ENCODE measurements around the gene SUN2. TPM values are rescaled to one million over a fixed set of nuclear protein-coding genes. Genes with fewer than 3 reads are reported as not detected.

SUN2 gene
- total RNA-seq, 1 donor from 2014 or later, result 148 TPM

DNA sequence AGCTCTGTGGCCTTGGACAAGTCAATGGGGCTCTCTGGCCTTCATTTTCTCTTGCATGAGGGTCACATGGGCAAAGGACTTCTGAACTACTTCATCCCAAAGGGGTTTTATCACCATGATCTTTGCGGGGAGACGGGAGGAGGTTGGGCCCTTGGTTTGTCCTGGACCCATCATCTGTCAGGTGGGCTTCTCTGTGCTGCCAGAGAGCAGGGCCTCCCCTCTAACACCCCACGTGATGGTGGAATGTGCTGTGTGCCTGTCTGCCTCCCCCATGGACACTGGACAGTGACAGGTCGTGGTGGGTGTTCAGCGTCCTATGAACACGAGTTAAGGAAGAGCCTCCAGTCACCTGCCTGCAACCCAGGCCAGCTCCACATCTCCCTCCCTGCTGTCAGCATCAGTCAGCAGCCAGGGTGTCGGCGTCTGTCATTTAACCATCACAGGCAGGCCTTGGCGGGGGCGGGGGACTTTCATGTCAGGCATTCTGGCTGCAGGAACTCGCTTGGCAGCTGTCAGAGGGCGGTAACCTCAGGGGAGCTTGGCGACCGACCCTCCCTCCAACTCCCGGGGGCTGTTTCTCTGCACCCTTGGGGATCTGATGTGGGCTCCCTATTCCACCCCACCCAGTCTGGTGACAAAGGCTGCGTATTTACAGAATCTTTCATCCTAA, 2.6 kb upstream of the SUN2 start:
- peaks cover 41% of the 10 kb centered on the region for H3K4me1 Mint-ChIP-seq (ENCODE audit: unreplicated experiment)
- no peak overlapping the region for H3K4me3 Mint-ChIP-seq (ENCODE audit: unreplicated experiment)
- H3K27me3 Mint-ChIP-seq (ENCODE audit: unreplicated experiment), result no peaks in the 10 kb centered on the region
- H3K9me3 Mint-ChIP-seq (ENCODE audit: unreplicated experiment), result no peaks in the 10 kb centered on the region
- DNase-seq (ENCODE audit: extremely low spot score, unreplicated experiment), result no peak
- H3K36me3 Mint-ChIP-seq (ENCODE audit: unreplicated experiment), result no peaks in the 10 kb centered on the region
- TF ChIP-seq, protein P1, sequence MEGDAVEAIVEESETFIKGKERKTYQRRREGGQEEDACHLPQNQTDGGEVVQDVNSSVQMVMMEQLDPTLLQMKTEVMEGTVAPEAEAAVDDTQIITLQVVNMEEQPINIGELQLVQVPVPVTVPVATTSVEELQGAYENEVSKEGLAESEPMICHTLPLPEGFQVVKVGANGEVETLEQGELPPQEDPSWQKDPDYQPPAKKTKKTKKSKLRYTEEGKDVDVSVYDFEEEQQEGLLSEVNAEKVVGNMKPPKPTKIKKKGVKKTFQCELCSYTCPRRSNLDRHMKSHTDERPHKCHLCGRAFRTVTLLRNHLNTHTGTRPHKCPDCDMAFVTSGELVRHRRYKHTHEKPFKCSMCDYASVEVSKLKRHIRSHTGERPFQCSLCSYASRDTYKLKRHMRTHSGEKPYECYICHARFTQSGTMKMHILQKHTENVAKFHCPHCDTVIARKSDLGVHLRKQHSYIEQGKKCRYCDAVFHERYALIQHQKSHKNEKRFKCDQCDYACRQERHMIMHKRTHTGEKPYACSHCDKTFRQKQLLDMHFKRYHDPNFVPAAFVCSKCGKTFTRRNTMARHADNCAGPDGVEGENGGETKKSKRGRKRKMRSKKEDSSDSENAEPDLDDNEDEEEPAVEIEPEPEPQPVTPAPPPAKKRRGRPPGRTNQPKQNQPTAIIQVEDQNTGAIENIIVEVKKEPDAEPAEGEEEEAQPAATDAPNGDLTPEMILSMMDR (IDR thresholded peaks at IDR 0.05), result no peak
- no peak overlapping the region for H3K27ac Mint-ChIP-seq (ENCODE audit: unreplicated experiment)

DNA sequence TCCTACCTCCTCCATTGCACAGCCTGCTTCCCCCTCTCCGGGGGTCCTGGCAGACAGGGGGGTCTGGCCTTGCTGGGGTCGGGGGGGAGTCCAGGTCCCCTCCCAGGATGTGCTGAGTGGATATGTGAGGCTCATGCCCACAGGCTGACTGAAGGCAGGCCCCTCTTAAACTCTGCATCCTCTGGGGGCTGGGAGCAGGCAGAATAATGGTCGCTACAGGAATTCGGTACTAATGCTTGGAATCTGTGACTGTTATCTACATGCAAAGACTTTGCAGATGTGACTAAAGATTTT, 1.6 kb upstream of the SUN2 start:
- Mint-ChIP-seq H3K36me3 (ENCODE audit: unreplicated experiment) (peaks cover 4% of the 10 kb centered on the region), H3K27ac (ENCODE audit: unreplicated experiment) (no peak overlapping the region), H3K9me3 (ENCODE audit: unreplicated experiment) (no peaks in the 10 kb centered on the region), H3K4me1 (ENCODE audit: unreplicated experiment) (peaks cover 40% of the 10 kb centered on the region), H3K4me3 (ENCODE audit: unreplicated experiment) (no peak overlapping the region), H3K27me3 (ENCODE audit: unreplicated experiment) (no peaks in the 10 kb centered on the region)
- no peak for DNase-seq (ENCODE audit: extremely low spot score, unreplicated experiment)
- TF ChIP-seq, protein P1 (IDR thresholded peaks at IDR 0.05), result no peak

DNA sequence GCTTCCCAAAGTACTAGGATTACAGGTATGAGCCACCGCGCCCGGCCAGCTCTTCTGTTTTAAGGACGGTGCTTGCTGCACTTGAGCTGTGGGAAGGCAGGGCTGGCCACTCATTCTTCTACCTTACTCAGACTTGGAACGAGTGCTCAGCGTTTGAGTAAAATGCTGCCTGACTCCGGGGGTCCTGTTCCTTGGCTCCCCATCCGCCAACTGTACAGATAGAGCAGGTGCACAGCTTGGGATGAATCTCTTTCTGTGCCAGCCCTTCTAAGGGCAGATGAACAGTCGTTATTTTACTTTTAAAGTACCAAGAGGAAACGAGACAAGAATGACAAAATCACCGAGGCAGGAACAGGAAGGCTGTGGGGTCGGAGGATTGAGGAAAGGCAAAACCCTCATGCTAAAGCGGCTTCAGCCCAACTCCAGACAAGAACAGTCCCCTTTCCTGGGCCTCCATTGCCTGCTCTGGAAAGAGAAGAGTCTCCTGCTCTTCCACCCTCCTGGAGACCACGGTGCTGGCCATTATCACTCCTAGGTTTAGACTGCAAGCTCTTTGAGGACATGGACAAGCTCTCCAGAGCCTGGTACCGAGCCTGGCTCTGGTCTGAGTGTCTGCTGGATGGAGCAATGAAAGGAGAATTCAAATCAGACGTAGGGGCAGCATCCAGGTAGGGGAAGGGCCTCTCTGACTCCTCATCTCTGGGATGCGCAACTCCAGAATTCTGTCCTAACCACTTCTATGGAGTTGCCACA, 1.1 kb upstream of the SUN2 start:
- Mint-ChIP-seq H3K4me1 (ENCODE audit: unreplicated experiment) (peaks cover 40% of the 10 kb centered on the region), H3K4me3 (ENCODE audit: unreplicated experiment) (peak overlapping the region; percentile 69), H3K27ac (ENCODE audit: unreplicated experiment) (peak overlapping the region; percentile 57), H3K36me3 (ENCODE audit: unreplicated experiment) (peaks cover 4% of the 10 kb centered on the region), H3K27me3 (ENCODE audit: unreplicated experiment) (no peaks in the 10 kb centered on the region), H3K9me3 (ENCODE audit: unreplicated experiment) (no peaks in the 10 kb centered on the region)
- TF ChIP-seq, protein P1 (IDR thresholded peaks at IDR 0.05), result no peak
- no peak for DNase-seq (ENCODE audit: extremely low spot score, unreplicated experiment)

DNA sequence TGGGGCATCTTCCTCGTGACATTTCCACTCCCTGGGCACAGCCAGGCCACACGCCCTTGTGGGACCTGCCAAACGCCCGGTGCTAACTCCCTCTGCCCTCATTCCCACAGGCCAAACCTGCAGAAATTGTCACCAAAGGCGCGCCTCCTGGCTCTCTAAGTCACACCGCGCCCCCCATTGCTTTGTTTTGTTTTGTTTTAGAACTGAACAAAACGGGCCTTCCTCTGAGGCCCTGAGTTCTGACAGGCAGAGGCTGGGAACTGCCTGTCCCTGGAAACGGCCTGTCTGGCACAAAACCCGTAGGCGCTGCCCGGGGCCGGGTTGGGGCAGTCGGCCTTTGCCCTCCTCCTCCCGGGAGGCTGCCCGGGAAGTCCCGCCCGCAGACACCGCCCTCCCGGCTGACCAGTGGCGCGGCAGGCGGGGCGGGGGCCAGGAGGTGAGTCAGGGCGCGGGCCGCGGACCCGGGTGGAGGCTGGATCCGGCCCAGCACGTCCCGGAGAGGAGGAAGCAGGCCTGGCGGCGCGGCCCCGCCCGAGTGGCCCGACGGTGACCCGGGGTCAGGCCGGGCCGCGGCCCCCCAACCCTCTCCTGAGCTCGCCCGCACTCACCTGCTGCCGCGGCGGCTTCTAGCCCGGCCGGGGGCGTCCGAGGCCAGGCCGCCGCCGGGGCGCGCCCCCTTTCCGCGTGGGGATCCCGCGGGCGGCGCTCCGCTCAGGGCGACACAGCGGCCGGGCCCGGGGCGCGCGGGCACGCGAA, 465 bp downstream of the SUN2 start:
- Mint-ChIP-seq H3K4me1 (ENCODE audit: unreplicated experiment) (peaks cover 32% of the 10 kb centered on the region), H3K36me3 (ENCODE audit: unreplicated experiment) (peaks cover 5% of the 10 kb centered on the region), H3K4me3 (ENCODE audit: unreplicated experiment) (peak overlapping the region; percentile 84), H3K9me3 (ENCODE audit: unreplicated experiment) (no peaks in the 10 kb centered on the region), H3K27me3 (ENCODE audit: unreplicated experiment) (no peaks in the 10 kb centered on the region), H3K27ac (ENCODE audit: unreplicated experiment) (peak overlapping the region; percentile 96)
- peak; percentile 90 for DNase-seq (ENCODE audit: extremely low spot score, unreplicated experiment)
- TF ChIP-seq, protein P1 (IDR thresholded peaks at IDR 0.05), result no peak

DNA sequence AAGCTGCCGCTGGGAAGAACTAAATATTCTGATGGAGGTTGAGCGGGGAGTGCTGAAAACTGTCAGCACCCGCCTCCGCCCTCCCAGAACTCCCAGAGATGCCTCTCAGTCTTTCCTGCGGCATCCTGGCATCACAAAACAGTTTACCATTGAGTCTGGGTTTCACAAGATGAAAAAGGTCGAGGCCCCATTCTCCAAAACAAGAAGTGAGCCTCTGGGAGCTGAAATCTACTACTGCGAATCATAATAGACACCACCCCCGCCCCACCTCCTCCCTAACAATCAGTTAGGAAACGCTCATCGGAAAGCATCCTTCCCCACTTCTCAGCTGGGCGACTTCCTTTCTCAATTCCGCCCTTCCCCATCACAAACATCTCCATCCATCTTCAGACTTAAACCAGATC, 1.0 kb downstream of the SUN2 start:
- no peak for DNase-seq (ENCODE audit: extremely low spot score, unreplicated experiment)

More for the DNA sequence above, 1.0 kb downstream of the SUN2 start:
- TF ChIP-seq, protein P1 (IDR thresholded peaks at IDR 0.05), result no peak
- Mint-ChIP-seq H3K27ac (ENCODE audit: unreplicated experiment) (peak overlapping the region; percentile 96), H3K4me3 (ENCODE audit: unreplicated experiment) (peak overlapping the region; percentile 84), H3K9me3 (ENCODE audit: unreplicated experiment) (no peaks in the 10 kb centered on the region), H3K27me3 (ENCODE audit: unreplicated experiment) (no peaks in the 10 kb centered on the region), H3K36me3 (ENCODE audit: unreplicated experiment) (peaks cover 10% of the 10 kb centered on the region), H3K4me1 (ENCODE audit: unreplicated experiment) (peaks cover 28% of the 10 kb centered on the region)

All from osteocyte (in vitro differentiated cells).